Fibroblast of lung (primary cell): ENCODE measurements around the gene SLC4A8.

Source experiments
- EZH2 ChIP-seq: IDR thresholded peaks from 2 replicates; pipeline ENCODE4 v1.5.1; 2012; ENCODE audit warnings: low read length, control low read depth, mild to moderate bottlenecking; ENCODE audit errors: missing control alignments
- TF ChIP-seq, protein P1 (sequence below), 2 donors: IDR thresholded peaks in 1 of 2; conservative IDR thresholded peaks in 1 of 2; 1 replicate in 1 of 2; 2 replicates in 1 of 2; pipeline ENCODE4 v1.5.1; 2011 to 2012; ENCODE audit warnings: low read length in 2 of 2, control low read depth in 1 of 2, inconsistent platforms in 1 of 2, low read depth in 1 of 2, mild to moderate bottlenecking in 1 of 2

DNA sequence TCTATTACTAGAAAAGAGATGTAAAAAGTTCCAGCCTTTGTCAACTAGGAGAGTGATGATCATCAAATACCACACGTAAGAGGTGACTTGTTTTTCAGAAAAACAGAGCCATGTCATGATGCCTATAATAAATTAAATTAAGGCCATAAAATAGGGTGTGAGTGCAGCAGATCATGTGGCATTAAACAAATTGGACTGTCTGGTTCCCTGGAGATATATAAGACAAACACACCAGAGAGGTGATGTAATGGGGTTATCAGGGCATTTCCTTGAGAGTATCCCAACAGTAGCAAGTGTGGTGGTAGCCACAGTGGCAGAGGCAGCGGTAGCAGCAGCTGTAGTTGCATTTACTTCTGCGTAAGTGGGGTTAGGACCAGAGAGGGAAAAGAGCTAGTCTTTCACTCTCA, 18.8 kb upstream of the SLC4A8 start:
- TF ChIP-seq, protein P1, sequence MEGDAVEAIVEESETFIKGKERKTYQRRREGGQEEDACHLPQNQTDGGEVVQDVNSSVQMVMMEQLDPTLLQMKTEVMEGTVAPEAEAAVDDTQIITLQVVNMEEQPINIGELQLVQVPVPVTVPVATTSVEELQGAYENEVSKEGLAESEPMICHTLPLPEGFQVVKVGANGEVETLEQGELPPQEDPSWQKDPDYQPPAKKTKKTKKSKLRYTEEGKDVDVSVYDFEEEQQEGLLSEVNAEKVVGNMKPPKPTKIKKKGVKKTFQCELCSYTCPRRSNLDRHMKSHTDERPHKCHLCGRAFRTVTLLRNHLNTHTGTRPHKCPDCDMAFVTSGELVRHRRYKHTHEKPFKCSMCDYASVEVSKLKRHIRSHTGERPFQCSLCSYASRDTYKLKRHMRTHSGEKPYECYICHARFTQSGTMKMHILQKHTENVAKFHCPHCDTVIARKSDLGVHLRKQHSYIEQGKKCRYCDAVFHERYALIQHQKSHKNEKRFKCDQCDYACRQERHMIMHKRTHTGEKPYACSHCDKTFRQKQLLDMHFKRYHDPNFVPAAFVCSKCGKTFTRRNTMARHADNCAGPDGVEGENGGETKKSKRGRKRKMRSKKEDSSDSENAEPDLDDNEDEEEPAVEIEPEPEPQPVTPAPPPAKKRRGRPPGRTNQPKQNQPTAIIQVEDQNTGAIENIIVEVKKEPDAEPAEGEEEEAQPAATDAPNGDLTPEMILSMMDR (conservative IDR thresholded peaks at IDR 0.05 in 1 of 2, IDR thresholded peaks at IDR 0.05 in 1 of 2; ENCODE audit: low read depth in 1 of 2, low read length in 2 of 2), result no peak
- no peak for TF ChIP-seq EZH2
